ENCODE data around the gene TRPC4.
"Not testable (repeated sequence)": the region's sequence is repeated elsewhere in the genome, so short reads cannot be mapped to it uniquely, and the experiment has no call there.

The TRPC4 gene

GRCh38 chr13:37598597-37598996, 271.0 kb downstream of the TRPC4 start, which contains the start of gene POSTN:
POSTN (minus strand) TSS chr13:37598768; CDS start chr13:37598726, 42 bp downstream.
- TF ChIP-seq MYC (IDR thresholded peaks at IDR 0.05; ENCODE audit: low read depth, low read length) (no peak), CTCF (IDR thresholded peaks at IDR 0.05; ENCODE audit: low read depth, low read length) (no peak), POLR2A (IDR thresholded peaks at IDR 0.05; ENCODE audit: extremely low read depth, insufficient read length) (no peak), MAX (IDR thresholded peaks at IDR 0.05; ENCODE audit: low read depth, low read length) (no peak)
- no peak within 1 kb of the TSS for H3K4me3 ChIP-seq (ENCODE audit: low read depth, low read length)
- DNase-seq (ENCODE audit: low read depth): no peak

- no peak for DNase-seq (ENCODE audit: low read depth)
- no peak overlapping the region for H3K4me3 ChIP-seq (ENCODE audit: low read depth, low read length)
- no peak for TF ChIP-seq MYC (IDR thresholded peaks at IDR 0.05; ENCODE audit: low read depth, low read length)
- no peak for TF ChIP-seq CTCF (IDR thresholded peaks at IDR 0.05; ENCODE audit: low read depth, low read length)
- TF ChIP-seq MAX (IDR thresholded peaks at IDR 0.05; ENCODE audit: low read depth, low read length): no peak
- TF ChIP-seq POLR2A (IDR thresholded peaks at IDR 0.05; ENCODE audit: extremely low read depth, insufficient read length): no peak
Measured at GRCh38 chr13:37597477-37598025, 272.0 kb downstream of the TRPC4 start.

- no peak for DNase-seq (ENCODE audit: low read depth)
- TF ChIP-seq MYC (IDR thresholded peaks at IDR 0.05; ENCODE audit: low read depth, low read length): no peak
- TF ChIP-seq POLR2A (IDR thresholded peaks at IDR 0.05; ENCODE audit: extremely low read depth, insufficient read length): no peak
- no peak for TF ChIP-seq CTCF (IDR thresholded peaks at IDR 0.05; ENCODE audit: low read depth, low read length)
- no peak for TF ChIP-seq MAX (IDR thresholded peaks at IDR 0.05; ENCODE audit: low read depth, low read length)
- no peak overlapping the region for H3K4me3 ChIP-seq (ENCODE audit: low read depth, low read length)
Measured at GRCh38 chr13:37596805-37597204, 272.8 kb downstream of the TRPC4 start.

- no peak for TF ChIP-seq MAX (IDR thresholded peaks at IDR 0.05; ENCODE audit: low read depth, low read length)
- TF ChIP-seq MYC (IDR thresholded peaks at IDR 0.05; ENCODE audit: low read depth, low read length): no peak
- TF ChIP-seq POLR2A (IDR thresholded peaks at IDR 0.05; ENCODE audit: extremely low read depth, insufficient read length): no peak
- no peak for TF ChIP-seq CTCF (IDR thresholded peaks at IDR 0.05; ENCODE audit: low read depth, low read length)
- DNase-seq (ENCODE audit: low read depth): no peak
- no peak overlapping the region for H3K4me3 ChIP-seq (ENCODE audit: low read depth, low read length)
Measured at GRCh38 chr13:37595162-37595561, 274.4 kb downstream of the TRPC4 start.

GRCh38 chr13:37594550-37594949, 275.0 kb downstream of the TRPC4 start:
- TF ChIP-seq CTCF (IDR thresholded peaks at IDR 0.05; ENCODE audit: low read depth, low read length) (no peak), MAX (IDR thresholded peaks at IDR 0.05; ENCODE audit: low read depth, low read length) (no peak), MYC (IDR thresholded peaks at IDR 0.05; ENCODE audit: low read depth, low read length) (no peak), POLR2A (IDR thresholded peaks at IDR 0.05; ENCODE audit: extremely low read depth, insufficient read length) (no peak)
- no peak for DNase-seq (ENCODE audit: low read depth)
- H3K4me3 ChIP-seq (ENCODE audit: low read depth, low read length): no peak overlapping the region

- H3K4me3 ChIP-seq (ENCODE audit: low read depth, low read length): not testable (repeated sequence)
- DNase-seq (ENCODE audit: low read depth): peak; percentile 35
Measured at GRCh38 chr13:37589381-37589780, 280.2 kb downstream of the TRPC4 start.
